Cerebellar nuclear complex (tissue), 1 donor: ENCODE results near the gene FKBP14.

ENCODE experiments used
- DNase-seq, 2 experiments: peaks; one replicate each; lab custom pipeline; 2025; lab: John Stamatoyannopoulos, UW

FKBP14 gene

GRCh38 chr7:30034501-30034900 is 8.0 kb upstream of the FKBP14 start:
- DNase-seq = no peak

GRCh38 chr7:30032310-30033125 is 6.0 kb upstream of the FKBP14 start:
- no peak for DNase-seq

- no peak for DNase-seq
Measured at GRCh38 chr7:30029696-30030095, 3.2 kb upstream of the FKBP14 start.

- peak in 1 of 2 experiments; percentile 20 for DNase-seq
Measured at GRCh38 chr7:30028749-30029635, 2.5 kb upstream of the FKBP14 start.

GRCh38 chr7:30028216-30028748 is 1.8 kb upstream of the FKBP14 start, which contains the start of gene PLEKHA8:
Gene PLEKHA8, plus strand, starts transcription at chr7:30028412. Its CDS starts 351 bp downstream, at chr7:30028763.
- peak in 1 of 2 experiments; percentile 51 for DNase-seq

- no peak for DNase-seq
Measured at GRCh38 chr7:30027740-30028215, 1.3 kb upstream of the FKBP14 start.

- peak in 1 of 2 experiments; percentile 26 for DNase-seq
Measured at GRCh38 chr7:30027065-30027456, 559 bp upstream of the FKBP14 start.

GRCh38 chr7:30023524-30023923 is 3.0 kb downstream of the FKBP14 start:
- DNase-seq = no peak

GRCh38 chr7:30022991-30023390 is 3.5 kb downstream of the FKBP14 start:
- DNase-seq = no peak

GRCh38 chr7:30020535-30020934 is 6.0 kb downstream of the FKBP14 start:
- DNase-seq = no peak

GRCh38 chr7:30019960-30020359 is 6.5 kb downstream of the FKBP14 start:
- DNase-seq = no peak

- DNase-seq = no peak
Measured at GRCh38 chr7:30019387-30019786, 7.1 kb downstream of the FKBP14 start.

GRCh38 chr7:30018451-30018850 is 8.1 kb downstream of the FKBP14 start:
- DNase-seq = no peak

- no peak for DNase-seq
Measured at GRCh38 chr7:30012757-30013156, 13.7 kb downstream of the FKBP14 start.

- DNase-seq = no peak
Measured at GRCh38 chr7:30010021-30010420, 16.5 kb downstream of the FKBP14 start.

- no peak for DNase-seq
Measured at GRCh38 chr7:30005464-30005863, 21.0 kb downstream of the FKBP14 start.

- no peak for DNase-seq
Measured at GRCh38 chr7:30003098-30003497, 23.4 kb downstream of the FKBP14 start.

- DNase-seq = no peak
Measured at GRCh38 chr7:30001998-30002397, 24.5 kb downstream of the FKBP14 start.

GRCh38 chr7:29998489-29998888 is 28.0 kb downstream of the FKBP14 start:
- DNase-seq = no peak

- no peak for DNase-seq
Measured at GRCh38 chr7:29996321-29996720, 30.2 kb downstream of the FKBP14 start.

- no peak for DNase-seq
Measured at GRCh38 chr7:29995652-29996051, 30.9 kb downstream of the FKBP14 start.

GRCh38 chr7:29993140-29993539 is 33.4 kb downstream of the FKBP14 start:
- DNase-seq = no peak
